Esophagus muscularis mucosa (tissue), 3 donors: ENCODE data around the gene ADCY10.

Source experiments
- POLR2A ChIP-seq: fragments of 450-650 bp; IDR thresholded peaks from one replicate; pipeline ENCODE4 v1.6.1; 2017; ENCODE audit warnings: antibody characterized with exemption, moderate library complexity, mild to moderate bottlenecking, low read depth
- POLR2AphosphoS5 ChIP-seq, 2 donors: sonication (generic); formaldehyde crosslinking; IDR thresholded peaks; one replicate each; pipeline ENCODE4 v1.6.1; 2017; ENCODE audit warnings: antibody characterized with exemption in 2 of 2
- TF ChIP-seq, protein P1 (sequence below), 3 experiments: fragments of 200-600 bp in 2 of 3; fragments of 450-650 bp in 1 of 3; sonication (generic) in 2 of 3; IDR thresholded peaks; one replicate each; pipeline ENCODE4 v1.5.1; 2017 to 2019; ENCODE audit warnings: antibody characterized with exemption in 3 of 3, mild to moderate bottlenecking in 2 of 3, moderate library complexity in 1 of 3

DNA sequence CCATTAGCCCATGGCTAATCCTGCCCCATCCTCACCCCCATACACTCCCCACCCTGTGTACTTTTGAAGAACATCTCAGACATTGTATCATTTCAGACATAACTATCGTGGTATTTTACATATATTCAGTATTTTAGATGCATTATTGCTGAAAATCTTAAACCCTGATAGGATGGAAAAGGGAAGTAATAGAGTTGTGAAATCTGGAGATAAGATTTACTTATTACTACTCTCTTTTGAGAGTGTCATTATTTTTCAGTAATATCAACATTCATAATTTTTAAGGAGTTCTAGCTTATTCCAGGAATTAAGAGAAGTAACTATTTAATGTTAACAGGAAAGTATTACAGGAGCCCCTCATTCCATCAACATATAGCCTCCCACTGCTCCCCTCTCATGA lies 34.4 kb downstream of the ADCY10 start:
- TF ChIP-seq, protein P1, sequence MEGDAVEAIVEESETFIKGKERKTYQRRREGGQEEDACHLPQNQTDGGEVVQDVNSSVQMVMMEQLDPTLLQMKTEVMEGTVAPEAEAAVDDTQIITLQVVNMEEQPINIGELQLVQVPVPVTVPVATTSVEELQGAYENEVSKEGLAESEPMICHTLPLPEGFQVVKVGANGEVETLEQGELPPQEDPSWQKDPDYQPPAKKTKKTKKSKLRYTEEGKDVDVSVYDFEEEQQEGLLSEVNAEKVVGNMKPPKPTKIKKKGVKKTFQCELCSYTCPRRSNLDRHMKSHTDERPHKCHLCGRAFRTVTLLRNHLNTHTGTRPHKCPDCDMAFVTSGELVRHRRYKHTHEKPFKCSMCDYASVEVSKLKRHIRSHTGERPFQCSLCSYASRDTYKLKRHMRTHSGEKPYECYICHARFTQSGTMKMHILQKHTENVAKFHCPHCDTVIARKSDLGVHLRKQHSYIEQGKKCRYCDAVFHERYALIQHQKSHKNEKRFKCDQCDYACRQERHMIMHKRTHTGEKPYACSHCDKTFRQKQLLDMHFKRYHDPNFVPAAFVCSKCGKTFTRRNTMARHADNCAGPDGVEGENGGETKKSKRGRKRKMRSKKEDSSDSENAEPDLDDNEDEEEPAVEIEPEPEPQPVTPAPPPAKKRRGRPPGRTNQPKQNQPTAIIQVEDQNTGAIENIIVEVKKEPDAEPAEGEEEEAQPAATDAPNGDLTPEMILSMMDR (IDR thresholded peaks at IDR 0.05) = no peak
- TF ChIP-seq POLR2A (no peak), POLR2AphosphoS5 (IDR thresholded peaks at IDR 0.05) (no peak)
